HepG2 (cell line): Measurements from ENCODE around the gene MRPL48.

Experiments
- ESRRA ChIP-seq: sonication (generic); formaldehyde crosslinking; IDR thresholded peaks from 2 replicates; pipeline ENCODE4 v1.5.1; 2020; ENCODE audit warnings: mild to moderate bottlenecking, low read depth, missing genetic modification reagents
- HES4 ChIP-seq: sonication (generic); formaldehyde crosslinking; IDR thresholded peaks from 2 replicates; pipeline ENCODE4 v1.9.0; 2021; ENCODE audit warnings: mild to moderate bottlenecking, missing genetic modification reagents, borderline replicate concordance
- NCOA2 ChIP-seq: sonication (generic); formaldehyde crosslinking; IDR thresholded peaks from 2 replicates; pipeline ENCODE4 v1.8.0; 2022; ENCODE audit warnings: inconsistent platforms
- TF ChIP-seq, protein P1 (sequence below): sonication (generic); formaldehyde crosslinking; IDR thresholded peaks from 2 replicates; pipeline ENCODE4 v1.5.0; 2020; ENCODE audit warnings: mild to moderate bottlenecking, missing genetic modification reagents, moderate library complexity

DNA sequence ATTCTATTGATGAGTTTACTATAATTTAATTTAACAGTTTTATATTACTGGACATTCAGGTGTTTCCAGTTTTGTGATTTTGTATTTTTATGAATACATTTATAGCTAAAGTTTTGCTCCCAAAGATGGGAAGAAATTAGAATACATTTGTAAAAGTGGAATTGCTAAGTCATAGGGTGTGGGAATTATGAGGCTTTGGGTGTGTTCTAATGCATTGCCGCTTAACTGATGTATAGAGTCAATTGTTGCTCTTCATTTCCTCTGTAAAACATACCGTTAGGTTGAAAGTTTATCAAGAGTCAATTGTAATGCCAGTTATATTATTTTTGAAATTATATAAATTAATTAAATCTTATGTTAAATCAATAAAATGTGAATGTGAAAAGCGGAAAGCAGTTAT is 105.4 kb downstream of the MRPL48 start:
- TF ChIP-seq ESRRA (CRISPR knock-in tag) = no peak
- no peak for TF ChIP-seq HES4 (CRISPR knock-in tag)
- TF ChIP-seq, protein P1, sequence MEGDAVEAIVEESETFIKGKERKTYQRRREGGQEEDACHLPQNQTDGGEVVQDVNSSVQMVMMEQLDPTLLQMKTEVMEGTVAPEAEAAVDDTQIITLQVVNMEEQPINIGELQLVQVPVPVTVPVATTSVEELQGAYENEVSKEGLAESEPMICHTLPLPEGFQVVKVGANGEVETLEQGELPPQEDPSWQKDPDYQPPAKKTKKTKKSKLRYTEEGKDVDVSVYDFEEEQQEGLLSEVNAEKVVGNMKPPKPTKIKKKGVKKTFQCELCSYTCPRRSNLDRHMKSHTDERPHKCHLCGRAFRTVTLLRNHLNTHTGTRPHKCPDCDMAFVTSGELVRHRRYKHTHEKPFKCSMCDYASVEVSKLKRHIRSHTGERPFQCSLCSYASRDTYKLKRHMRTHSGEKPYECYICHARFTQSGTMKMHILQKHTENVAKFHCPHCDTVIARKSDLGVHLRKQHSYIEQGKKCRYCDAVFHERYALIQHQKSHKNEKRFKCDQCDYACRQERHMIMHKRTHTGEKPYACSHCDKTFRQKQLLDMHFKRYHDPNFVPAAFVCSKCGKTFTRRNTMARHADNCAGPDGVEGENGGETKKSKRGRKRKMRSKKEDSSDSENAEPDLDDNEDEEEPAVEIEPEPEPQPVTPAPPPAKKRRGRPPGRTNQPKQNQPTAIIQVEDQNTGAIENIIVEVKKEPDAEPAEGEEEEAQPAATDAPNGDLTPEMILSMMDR (CRISPR knock-in tag) = no peak
- TF ChIP-seq NCOA2 (CRISPR knock-in tag) = no peak
